Uterus (tissue), 2 donors: Measurements from ENCODE around the gene C6orf15.

Experiments used
- POLR2A ChIP-seq, 2 donors: fragments of 450-650 bp; IDR thresholded peaks; one replicate each; pipeline ENCODE4 v1.6.1; 2016; ENCODE audit warnings: antibody characterized with exemption in 2 of 2, mild to moderate bottlenecking in 1 of 2, moderate library complexity in 1 of 2
- TF ChIP-seq, protein P1 (sequence below), 4 experiments: fragments of 200-600 bp in 2 of 4; fragments of 450-650 bp in 2 of 4; sonication (generic) in 2 of 4; IDR thresholded peaks; one replicate each; pipeline ENCODE4 v1.5.1; 2016 to 2019; ENCODE audit warnings: antibody characterized with exemption in 4 of 4, mild to moderate bottlenecking in 2 of 4, moderate library complexity in 1 of 4

DNA sequence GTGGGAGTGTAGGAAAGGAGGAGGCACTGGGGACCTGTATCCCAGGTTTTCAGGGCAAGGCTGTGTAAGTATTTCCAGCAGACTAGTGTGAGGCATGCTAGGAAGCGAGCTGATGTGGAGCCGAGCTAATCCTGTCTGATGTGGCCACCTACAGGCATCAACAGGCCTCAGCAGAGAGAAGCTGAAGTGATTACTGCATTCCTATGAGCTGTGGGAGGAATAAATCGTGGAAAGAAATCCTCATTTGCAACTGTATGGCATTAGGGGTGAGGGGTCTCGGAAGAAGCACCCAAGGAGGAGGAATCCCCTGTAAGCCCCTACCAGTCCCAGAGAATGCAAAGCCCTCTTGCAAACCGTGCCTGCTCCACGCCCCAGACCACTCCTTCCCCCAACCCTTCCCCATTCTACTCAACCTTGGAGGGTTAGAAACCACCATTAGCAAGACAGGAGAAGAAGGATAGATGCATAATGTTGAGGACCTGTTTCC, 41.6 kb downstream of the C6orf15 start:
- TF ChIP-seq POLR2A (IDR thresholded peaks at IDR 0.05) = no peak
- TF ChIP-seq, protein P1, sequence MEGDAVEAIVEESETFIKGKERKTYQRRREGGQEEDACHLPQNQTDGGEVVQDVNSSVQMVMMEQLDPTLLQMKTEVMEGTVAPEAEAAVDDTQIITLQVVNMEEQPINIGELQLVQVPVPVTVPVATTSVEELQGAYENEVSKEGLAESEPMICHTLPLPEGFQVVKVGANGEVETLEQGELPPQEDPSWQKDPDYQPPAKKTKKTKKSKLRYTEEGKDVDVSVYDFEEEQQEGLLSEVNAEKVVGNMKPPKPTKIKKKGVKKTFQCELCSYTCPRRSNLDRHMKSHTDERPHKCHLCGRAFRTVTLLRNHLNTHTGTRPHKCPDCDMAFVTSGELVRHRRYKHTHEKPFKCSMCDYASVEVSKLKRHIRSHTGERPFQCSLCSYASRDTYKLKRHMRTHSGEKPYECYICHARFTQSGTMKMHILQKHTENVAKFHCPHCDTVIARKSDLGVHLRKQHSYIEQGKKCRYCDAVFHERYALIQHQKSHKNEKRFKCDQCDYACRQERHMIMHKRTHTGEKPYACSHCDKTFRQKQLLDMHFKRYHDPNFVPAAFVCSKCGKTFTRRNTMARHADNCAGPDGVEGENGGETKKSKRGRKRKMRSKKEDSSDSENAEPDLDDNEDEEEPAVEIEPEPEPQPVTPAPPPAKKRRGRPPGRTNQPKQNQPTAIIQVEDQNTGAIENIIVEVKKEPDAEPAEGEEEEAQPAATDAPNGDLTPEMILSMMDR (IDR thresholded peaks at IDR 0.05) = peak; percentile 24 to 52 (median 40)
